ENCODE measurements around the gene PRR4. TPM values are rescaled to one million over a fixed set of nuclear protein-coding genes. Genes with fewer than 3 reads are reported as not detected.

Gene PRR4
- polyA plus RNA-seq, 4 donors: 1.3 to 4.5 (median 1.5) TPM; not detected in 1

DNA sequence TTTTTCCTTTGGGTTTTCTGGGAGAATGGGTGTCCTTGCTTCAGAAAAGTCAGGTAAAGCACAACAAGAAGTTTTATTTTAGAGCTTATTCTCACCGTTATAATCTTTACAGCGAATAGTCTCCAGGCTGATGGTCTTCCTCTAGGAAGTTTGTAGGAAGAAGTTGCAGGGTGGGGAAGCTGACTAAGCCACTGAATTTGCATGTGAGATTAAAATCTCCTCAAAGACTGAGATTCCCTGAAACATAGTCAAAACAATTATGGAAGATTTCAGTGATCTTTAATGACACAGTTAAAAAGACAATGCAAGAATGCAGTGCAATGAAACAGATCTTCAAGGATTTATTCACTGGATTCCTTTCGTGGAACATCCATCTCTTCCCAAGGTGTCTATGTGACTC lies 24.3 kb downstream of the PRR4 start:
- 84 to 94% (median 91%) methylated on average over 3 of the region's 3 CpGs for WGBS, 3 donors
- no peaks in the 10 kb centered on the region for H3K27me3 ChIP-seq (ENCODE audit: control insufficient read depth in 3 of 3, insufficient read depth in 3 of 3, low read length in 3 of 3)
- no peaks in the 10 kb centered on the region for H3K36me3 ChIP-seq (ENCODE audit: control insufficient read depth in 3 of 3, insufficient read depth in 2 of 3, low read depth in 1 of 3, low read length in 3 of 3)
- DNase-seq (no peak), FAIRE-seq (no peak)
- no peak overlapping the region for H3K27ac ChIP-seq (ENCODE audit: low read depth in 1 of 3, low read length in 2 of 3)
- H3K4me1 ChIP-seq (ENCODE audit: control insufficient read depth in 3 of 3, insufficient read depth in 2 of 3, low read depth in 1 of 3, low read length in 2 of 3): no peaks in the 10 kb centered on the region
- no peaks in the 10 kb centered on the region for H3K9me3 ChIP-seq (ENCODE audit: control insufficient read depth in 2 of 2, insufficient read depth in 1 of 2, low read depth in 1 of 2, low read length in 1 of 2)
- no peak overlapping the region for H3K4me3 ChIP-seq (ENCODE audit: low read depth in 1 of 3, low read length in 3 of 3)

- no peak overlapping the region for H3K27ac ChIP-seq (ENCODE audit: low read depth in 1 of 3, low read length in 2 of 3)
- WGBS, 3 donors: 69 to 78% (median 75%) methylated on average over 3 of the region's 3 CpGs
- no peaks in the 10 kb centered on the region for H3K36me3 ChIP-seq (ENCODE audit: control insufficient read depth in 3 of 3, insufficient read depth in 2 of 3, low read depth in 1 of 3, low read length in 3 of 3)
- H3K27me3 ChIP-seq (ENCODE audit: control insufficient read depth in 3 of 3, insufficient read depth in 3 of 3, low read length in 3 of 3): no peaks in the 10 kb centered on the region
- H3K9me3 ChIP-seq (ENCODE audit: control insufficient read depth in 2 of 2, insufficient read depth in 1 of 2, low read depth in 1 of 2, low read length in 1 of 2): no peaks in the 10 kb centered on the region
- DNase-seq (no peak), FAIRE-seq (no peak)
- no peaks in the 10 kb centered on the region for H3K4me1 ChIP-seq (ENCODE audit: control insufficient read depth in 3 of 3, insufficient read depth in 2 of 3, low read depth in 1 of 3, low read length in 2 of 3)
- no peak overlapping the region for H3K4me3 ChIP-seq (ENCODE audit: low read depth in 1 of 3, low read length in 3 of 3)
Measured at GRCh38 chr12:10811883-10812536, 37.3 kb downstream of the PRR4 start.

DNA sequence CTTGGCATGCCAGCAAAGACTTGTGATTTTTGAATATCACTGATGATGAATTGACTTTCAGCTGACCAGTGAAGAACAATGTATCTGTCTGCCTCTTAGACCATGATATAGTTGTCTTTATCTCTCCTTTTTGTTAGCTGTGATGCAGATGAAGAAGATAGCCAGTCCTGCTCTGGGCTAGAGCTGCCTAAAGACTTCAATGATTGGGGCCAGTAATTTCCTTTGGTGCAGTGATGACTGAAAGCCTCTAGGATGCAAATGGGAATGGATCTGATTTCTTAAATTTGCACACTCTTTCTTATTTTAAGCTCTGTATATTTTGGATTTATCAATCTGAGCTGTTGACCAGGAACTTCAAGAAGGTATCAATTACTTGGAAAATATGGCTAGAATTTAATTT lies 39.2 kb downstream of the PRR4 start, which contains the start of gene TAS2R9:
Gene TAS2R9, minus strand, starts transcription at position 101 of the 400 bp plus-strand sequence. Its CDS starts 93 bp downstream, at position 8.
- H3K27me3 ChIP-seq (ENCODE audit: control insufficient read depth in 3 of 3, insufficient read depth in 3 of 3, low read length in 3 of 3): no peaks in the 10 kb centered on the region
- H3K9me3 ChIP-seq (ENCODE audit: control insufficient read depth in 2 of 2, insufficient read depth in 1 of 2, low read depth in 1 of 2, low read length in 1 of 2): no peaks in the 10 kb centered on the region
- no peak for FAIRE-seq
- DNase-seq: no peak
- H3K4me3 ChIP-seq (ENCODE audit: low read depth in 1 of 3, low read length in 3 of 3): no peak within 1 kb of the TSS
- H3K27ac ChIP-seq (ENCODE audit: low read depth in 1 of 3, low read length in 2 of 3): no peak within 1 kb of the TSS
- no peaks in the 10 kb centered on the region for H3K4me1 ChIP-seq (ENCODE audit: control insufficient read depth in 3 of 3, insufficient read depth in 2 of 3, low read depth in 1 of 3, low read length in 2 of 3)
- H3K36me3 ChIP-seq (ENCODE audit: control insufficient read depth in 3 of 3, insufficient read depth in 2 of 3, low read depth in 1 of 3, low read length in 3 of 3): no peaks in the 10 kb centered on the region

DNA sequence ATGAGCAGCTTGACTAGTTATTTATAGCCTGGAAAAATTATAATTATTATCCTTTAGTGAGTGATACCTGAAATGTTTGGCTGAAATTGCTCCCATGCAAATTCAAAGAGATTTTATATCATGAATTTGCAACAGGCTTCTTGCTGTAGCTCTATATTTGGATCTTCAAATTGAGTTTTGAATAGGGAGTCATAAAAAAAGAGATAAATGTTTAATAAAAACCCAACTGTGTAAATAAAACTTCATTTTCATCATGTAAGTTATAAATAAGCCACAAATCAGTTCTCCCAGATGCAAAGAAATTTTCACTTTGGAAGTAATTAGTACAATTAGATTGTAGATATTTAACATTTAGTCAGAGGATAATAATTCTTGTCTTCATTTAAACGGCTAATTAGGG lies 42.1 kb downstream of the PRR4 start, which contains the start of gene TAS2R8:
Gene TAS2R8, minus strand, starts transcription at position 101 of the 400 bp plus-strand sequence. CDS start 306 bp downstream, outside the sequence.
- DNase-seq: no peak
- FAIRE-seq: no peak
- Histone ChIP-seq H3K27ac (ENCODE audit: low read depth in 1 of 3, low read length in 2 of 3) (no peak within 1 kb of the TSS), H3K27me3 (ENCODE audit: control insufficient read depth in 3 of 3, insufficient read depth in 3 of 3, low read length in 3 of 3) (no peaks in the 10 kb centered on the region), H3K4me1 (ENCODE audit: control insufficient read depth in 3 of 3, insufficient read depth in 2 of 3, low read depth in 1 of 3, low read length in 2 of 3) (no peaks in the 10 kb centered on the region), H3K9me3 (ENCODE audit: control insufficient read depth in 2 of 2, insufficient read depth in 1 of 2, low read depth in 1 of 2, low read length in 1 of 2) (no peaks in the 10 kb centered on the region), H3K36me3 (ENCODE audit: control insufficient read depth in 3 of 3, insufficient read depth in 2 of 3, low read depth in 1 of 3, low read length in 3 of 3) (no peaks in the 10 kb centered on the region), H3K4me3 (ENCODE audit: low read depth in 1 of 3, low read length in 3 of 3) (no peak within 1 kb of the TSS)
- WGBS, 3 donors: 48 to 69% (median 58%) methylated on average over 1 of the region's 1 CpG

DNA sequence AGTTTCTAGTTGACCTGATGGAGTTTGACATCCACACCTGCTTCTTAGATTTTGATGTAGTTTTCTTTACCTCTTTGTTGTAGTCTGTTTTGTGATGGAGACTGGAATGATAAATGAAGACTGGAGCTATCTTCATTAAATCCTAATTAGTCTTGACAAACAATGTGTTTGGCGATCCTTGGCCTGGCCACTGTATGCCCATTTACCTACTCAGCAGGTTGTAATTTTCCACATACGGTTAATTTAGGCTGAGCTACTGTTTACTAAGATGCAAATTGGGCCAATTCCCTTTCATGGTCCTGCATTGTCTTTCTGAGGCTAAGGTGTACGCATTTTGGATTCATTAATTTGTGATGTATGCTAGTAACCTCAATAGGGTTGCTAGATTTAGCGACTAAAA lies 46.7 kb downstream of the PRR4 start, which contains the start of gene TAS2R7:
Gene TAS2R7, minus strand, starts transcription at position 41 of the 400 bp plus-strand sequence. CDS start 57 bp downstream, outside the sequence.
- no peaks in the 10 kb centered on the region for H3K36me3 ChIP-seq (ENCODE audit: control insufficient read depth in 3 of 3, insufficient read depth in 2 of 3, low read depth in 1 of 3, low read length in 3 of 3)

GRCh38 chr12:10801741-10802140 lies 47.5 kb downstream of the PRR4 start:
- peaks cover 0 to 4% (median 2%) of the 10 kb centered on the region in 3 donors for H3K27me3 ChIP-seq (ENCODE audit: control insufficient read depth in 3 of 3, insufficient read depth in 3 of 3, low read length in 3 of 3)
- no peak overlapping the region for H3K27ac ChIP-seq (ENCODE audit: low read depth in 1 of 3, low read length in 2 of 3)
- FAIRE-seq: no peak
- 65 to 69% (median 68%) methylated on average over 5 of the region's 5 CpGs for WGBS, 3 donors
- H3K36me3 ChIP-seq (ENCODE audit: control insufficient read depth in 3 of 3, insufficient read depth in 2 of 3, low read depth in 1 of 3, low read length in 3 of 3): no peaks in the 10 kb centered on the region
- no peak for DNase-seq
- H3K4me3 ChIP-seq (ENCODE audit: low read depth in 1 of 3, low read length in 3 of 3): no peak overlapping the region
- H3K4me1 ChIP-seq (ENCODE audit: control insufficient read depth in 3 of 3, insufficient read depth in 2 of 3, low read depth in 1 of 3, low read length in 2 of 3): no peaks in the 10 kb centered on the region
- H3K9me3 ChIP-seq (ENCODE audit: control insufficient read depth in 2 of 2, insufficient read depth in 1 of 2, low read depth in 1 of 2, low read length in 1 of 2): no peaks in the 10 kb centered on the region

More for the DNA sequence above, 46.7 kb downstream of the PRR4 start, which contains the start of gene TAS2R7:
- Histone ChIP-seq H3K27ac (ENCODE audit: low read depth in 1 of 3, low read length in 2 of 3) (no peak within 1 kb of the TSS), H3K4me1 (ENCODE audit: control insufficient read depth in 3 of 3, insufficient read depth in 2 of 3, low read depth in 1 of 3, low read length in 2 of 3) (no peaks in the 10 kb centered on the region), H3K9me3 (ENCODE audit: control insufficient read depth in 2 of 2, insufficient read depth in 1 of 2, low read depth in 1 of 2, low read length in 1 of 2) (no peaks in the 10 kb centered on the region), H3K27me3 (ENCODE audit: control insufficient read depth in 3 of 3, insufficient read depth in 3 of 3, low read length in 3 of 3) (peaks cover 0 to 4% (median 2%) of the 10 kb centered on the region in 3 donors), H3K4me3 (ENCODE audit: low read depth in 1 of 3, low read length in 3 of 3) (no peak within 1 kb of the TSS)
- DNase-seq (no peak), FAIRE-seq (no peak)
- WGBS, 3 donors: 68 to 73% (median 71%) methylated on average over 4 of the region's 4 CpGs

Other genes starting within 250 kb of the PRR4 start
- 10 to 100 TPM in 3 of 4 donors, 1 to 10 TPM in 1; 4.9 to 27.7 (median 20.7) TPM for gene MAGOHB, start 235.9 kb downstream of the PRR4 start, polyA plus RNA-seq
- gene STYK1, start 175.4 kb downstream of the PRR4 start, polyA plus RNA-seq: 1 to 10 TPM; 1.9 to 8.1 (median 4.8) TPM
- gene YBX3, start 126.2 kb downstream of the PRR4 start, polyA plus RNA-seq: 100 to 1,000 TPM in 2 of 4 donors, 10 to 100 TPM in 2; 61.3 to 183 (median 98.4) TPM
- gene TAS2R7, start 46.8 kb downstream of the PRR4 start, polyA plus RNA-seq: not detected
- gene TAS2R8, start 42.2 kb downstream of the PRR4 start, polyA plus RNA-seq: under 1 TPM in 1 of 4 donors, not detected in 3; 0.03 TPM
- not detected for gene TAS2R9, start 39.3 kb downstream of the PRR4 start, polyA plus RNA-seq
- under 1 TPM in 1 of 4 donors, not detected in 3; 0.58 TPM for gene TAS2R10, start 23.1 kb downstream of the PRR4 start, polyA plus RNA-seq
- 1 to 10 TPM in 2 of 4 donors, not detected in 2; 2.6 to 7.4 TPM for gene PRH1, start 34.8 kb upstream of the PRR4 start, polyA plus RNA-seq
- under 1 TPM in 2 of 4 donors, not detected in 2; 0.03 to 0.06 TPM for gene TAS2R13, start 60.1 kb upstream of the PRR4 start, polyA plus RNA-seq
- under 1 TPM in 1 of 4 donors, not detected in 3; 0.09 TPM for gene PRH2, start 79.8 kb upstream of the PRR4 start, polyA plus RNA-seq
- 1 to 10 TPM in 2 of 4 donors, under 1 TPM in 2; 0.67 to 2.8 (median 0.97) TPM for gene TAS2R14, start 89.8 kb upstream of the PRR4 start, polyA plus RNA-seq
- gene TAS2R50, start 137.4 kb upstream of the PRR4 start, polyA plus RNA-seq: under 1 TPM in 1 of 4 donors, not detected in 3; 0.07 TPM
- gene TAS2R20, start 148.8 kb upstream of the PRR4 start, polyA plus RNA-seq: 1 to 10 TPM in 1 of 4 donors, under 1 TPM in 1, not detected in 2; 0.15 to 1.8 TPM
- under 1 TPM in 2 of 4 donors, not detected in 2; 0.09 to 0.49 TPM for gene TAS2R19, start 173.1 kb upstream of the PRR4 start, polyA plus RNA-seq
- under 1 TPM in 2 of 4 donors, not detected in 2; 0.16 to 0.53 TPM for gene TAS2R31, start 181.9 kb upstream of the PRR4 start, polyA plus RNA-seq
- gene TAS2R46, start 212.8 kb upstream of the PRR4 start, polyA plus RNA-seq: under 1 TPM in 1 of 4 donors, not detected in 3; 0.24 TPM
- gene TAS2R43, start 242.8 kb upstream of the PRR4 start, polyA plus RNA-seq: under 1 TPM in 2 of 4 donors, not detected in 2; 0.07 to 0.35 TPM

Data from small intestine (tissue), 7 donors.